ENCODE measurements around the gene VAV3. TPM values are rescaled to one million over a fixed set of nuclear protein-coding genes. Genes with fewer than 3 reads are reported as not detected.

The VAV3 gene
- total and polyA plus RNA-seq, 2 of the 8 experiments (the other 6 are each of a cell fraction or from before 2014, with no cell fraction given): 2.9 to 7.9 TPM

DNA sequence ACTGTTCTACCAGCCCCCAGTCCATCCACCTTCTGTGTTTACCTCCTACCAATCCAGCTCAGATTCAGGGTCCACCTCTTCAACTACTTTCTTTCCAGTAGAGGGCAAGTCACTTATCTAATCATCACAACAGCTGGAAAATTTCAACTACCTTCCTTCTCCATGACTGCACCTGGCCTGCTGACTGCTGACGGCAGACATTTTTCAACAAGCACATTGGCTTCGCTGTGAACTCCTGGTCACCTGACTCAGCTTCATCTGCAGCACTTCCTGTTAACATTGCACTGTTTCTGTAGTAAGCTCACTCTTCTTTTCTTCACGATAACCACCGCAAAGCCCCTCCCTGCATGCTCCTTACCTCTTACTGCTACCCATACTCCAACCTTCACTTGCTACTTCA lies 418.4 kb downstream of the VAV3 start (continued):
- TF ChIP-seq EP300 (IDR thresholded peaks at IDR 0.05; ENCODE audit: borderline replicate concordance in 1 of 2, low read depth in 2 of 2, low read length in 2 of 2) (no peak), SP4 (IDR thresholded peaks at IDR 0.05; ENCODE audit: low read length) (no peak), USF2 (IDR thresholded peaks at IDR 0.05; ENCODE audit: low read length) (no peak), BACH1 (IDR thresholded peaks at IDR 0.05; ENCODE audit: low read length) (no peak), TEAD4 (IDR thresholded peaks at IDR 0.05; ENCODE audit: low read depth, low read length) (no peak), TBP (IDR thresholded peaks at IDR 0.05; ENCODE audit: low read depth, low read length) (no peak), KDM5A (IDR thresholded peaks at IDR 0.05; ENCODE audit: low read length) (no peak), HDAC6 (IDR thresholded peaks at IDR 0.05; ENCODE audit: low read depth, low read length) (no peak)
